ENCODE results near the gene EP400. TPM values are rescaled to one million over a fixed set of nuclear protein-coding genes. Genes with fewer than 3 reads are reported as not detected.
A peak's percentile ranks its signal among the peaks of the same experiment; 100 is the strongest.

EP400 gene
- total RNA-seq, 3 donors from 2014 or later, result 34.9 to 47.8 (median 40.7) TPM

GRCh38 chr12:131922772-131923171 is 27.0 kb upstream of the EP400 start:
- TF ChIP-seq CTCF (IDR thresholded peaks at IDR 0.05), result no peak
- DNase-seq, result no peak
- Histone ChIP-seq H3K9me3 (no peaks in the 10 kb centered on the region), H3K4me1 (ENCODE audit: low read depth) (no peaks in the 10 kb centered on the region), H3K36me3 (ENCODE audit: low read depth) (no peaks in the 10 kb centered on the region), H3K4me3 (no peak overlapping the region)
- intact Hi-C loops (cut with DNase I, micrococcal nuclease), result no loop called here
- ATAC-seq, result no peak

GRCh38 chr12:131923260-131923659 is 26.5 kb upstream of the EP400 start:
- Histone ChIP-seq H3K4me3 (no peak overlapping the region), H3K4me1 (ENCODE audit: low read depth) (no peaks in the 10 kb centered on the region), H3K36me3 (ENCODE audit: low read depth) (no peaks in the 10 kb centered on the region), H3K9me3 (no peaks in the 10 kb centered on the region)
- peak; percentile 35 for ATAC-seq
- intact Hi-C loops (cut with DNase I, micrococcal nuclease), result no loop called here
- DNase-seq, result peak in 1 of 3 donors; percentile 27
- no peak for TF ChIP-seq CTCF (IDR thresholded peaks at IDR 0.05)

GRCh38 chr12:131927110-131928079 is 22.3 kb upstream of the EP400 start:
- TF ChIP-seq CTCF (IDR thresholded peaks at IDR 0.05), result no peak
- Histone ChIP-seq H3K9me3 (no peaks in the 10 kb centered on the region), H3K36me3 (ENCODE audit: low read depth) (no peaks in the 10 kb centered on the region), H3K4me3 (no peak overlapping the region), H3K4me1 (ENCODE audit: low read depth) (no peaks in the 10 kb centered on the region)
- intact Hi-C loops (cut with DNase I, micrococcal nuclease), result no loop called here
- no peak for ATAC-seq
- DNase-seq, result peak in 1 of 3 donors; percentile 51

GRCh38 chr12:131928080-131928710 is 21.5 kb upstream of the EP400 start:
- H3K36me3 ChIP-seq (ENCODE audit: low read depth), result no peaks in the 10 kb centered on the region
- H3K4me1 ChIP-seq (ENCODE audit: low read depth), result no peaks in the 10 kb centered on the region
- no peak for TF ChIP-seq CTCF (IDR thresholded peaks at IDR 0.05)
- peak overlapping the region; percentile 54 for H3K4me3 ChIP-seq
- DNase-seq, result no peak
- peak; percentile 21 for ATAC-seq
- no peaks in the 10 kb centered on the region for H3K9me3 ChIP-seq
- intact Hi-C loops (cut with DNase I, micrococcal nuclease), result no loop called here

- intact Hi-C loops (cut with DNase I, micrococcal nuclease), result no loop called here
Measured at GRCh38 chr12:131928711-131929580, 20.8 kb upstream of the EP400 start, which contains the start of gene PUS1. TSS of gene PUS1 (plus strand) at chr12:131929276. CDS start at chr12:131929723, 447 bp downstream.

More at GRCh38 chr12:131928711-131929580, 20.8 kb upstream of the EP400 start, which contains the start of gene PUS1:
- TF ChIP-seq CTCF (IDR thresholded peaks at IDR 0.05), result no peak
- DNase-seq (peak; percentile 94 to 96 (median 96)), ATAC-seq (peak; percentile 94)
- H3K4me3 ChIP-seq, result peak within 1 kb of the TSS; percentile 54
- H3K36me3 ChIP-seq (ENCODE audit: low read depth), result peaks cover 3% of the 10 kb centered on the region
- H3K9me3 ChIP-seq, result no peaks in the 10 kb centered on the region
- no peaks in the 10 kb centered on the region for H3K4me1 ChIP-seq (ENCODE audit: low read depth)
